Mucosa of stomach (tissue), 1 donor: ENCODE data around the gene JARID2.

Experiments
- H3K27me3 ChIP-seq: one replicate; pipeline ENCODE4 v1.7.0; 2013; ENCODE audit warnings: mild to moderate bottlenecking, low read length; ENCODE audit not compliant: control insufficient read depth, insufficient read depth
- H3K36me3 ChIP-seq: one replicate; pipeline ENCODE4 v1.7.0; 2013; ENCODE audit warnings: low read length; ENCODE audit not compliant: control insufficient read depth, insufficient read depth
- H3K4me1 ChIP-seq: one replicate; pipeline ENCODE4 v1.7.0; 2013; ENCODE audit warnings: mild to moderate bottlenecking, low read length; ENCODE audit not compliant: control insufficient read depth, insufficient read depth
- H3K4me3 ChIP-seq: one replicate; pipeline ENCODE4 v1.7.0; 2013; ENCODE audit warnings: low read length
- H3K9ac ChIP-seq: one replicate; pipeline ENCODE4 v1.7.0; 2013; ENCODE audit warnings: mild to moderate bottlenecking, low read length, moderate library complexity
- H3K9me3 ChIP-seq: one replicate; pipeline ENCODE4 v1.7.0; 2013; ENCODE audit warnings: mild to moderate bottlenecking, low read length, moderate library complexity; ENCODE audit not compliant: control insufficient read depth
- donor health status: Pancreatic carcinoma.

Gene JARID2

DNA sequence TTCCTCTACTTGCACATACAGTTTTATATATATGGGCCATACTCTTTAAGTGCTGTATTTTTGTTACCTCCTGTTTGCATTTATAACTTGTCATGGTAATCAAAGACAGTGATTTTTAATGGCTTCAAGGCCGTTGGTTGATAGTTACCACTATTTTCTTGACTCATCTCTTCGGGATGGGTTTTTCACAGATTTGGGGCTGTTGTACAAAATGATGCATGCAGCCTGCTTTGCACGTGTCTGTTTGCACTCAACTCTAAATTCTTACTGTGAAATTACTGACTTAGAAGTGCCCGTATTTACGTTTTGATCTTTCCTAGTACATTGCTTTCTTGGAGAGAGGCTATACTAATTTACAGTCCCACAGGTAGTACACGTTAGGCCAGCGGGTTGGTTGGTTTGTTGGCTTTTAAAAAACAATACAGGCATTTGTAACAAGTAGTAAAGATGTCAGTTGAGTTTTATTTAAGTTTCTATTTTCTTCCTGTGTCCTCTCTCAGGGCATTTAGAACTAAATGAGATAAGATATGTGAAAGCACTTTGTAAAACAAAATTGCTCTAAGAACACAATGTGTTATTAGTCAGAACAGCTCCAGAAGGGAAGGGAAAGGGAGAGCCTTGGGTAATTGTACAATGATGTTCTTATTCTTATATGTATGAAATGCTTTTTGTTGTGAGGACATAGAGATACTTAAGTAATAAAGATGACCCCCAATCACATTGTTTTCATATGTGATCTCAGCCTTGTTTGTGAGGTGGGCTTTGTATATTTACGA lies 11.7 kb downstream of the JARID2 start:
- no peaks in the 10 kb centered on the region for H3K27me3 ChIP-seq
- H3K4me1 ChIP-seq, result peaks cover 29% of the 10 kb centered on the region
- no peak overlapping the region for H3K9ac ChIP-seq
- no peaks in the 10 kb centered on the region for H3K9me3 ChIP-seq
- H3K36me3 ChIP-seq, result no peaks in the 10 kb centered on the region
- no peak overlapping the region for H3K4me3 ChIP-seq

GRCh38 chr6:15259766-15260098 lies 13.9 kb downstream of the JARID2 start:
- Histone ChIP-seq H3K4me1 (peaks cover 37% of the 10 kb centered on the region), H3K9me3 (no peaks in the 10 kb centered on the region), H3K27me3 (no peaks in the 10 kb centered on the region), H3K4me3 (no peak overlapping the region), H3K9ac (no peak overlapping the region), H3K36me3 (no peaks in the 10 kb centered on the region)

- Histone ChIP-seq H3K36me3 (no peaks in the 10 kb centered on the region), H3K27me3 (no peaks in the 10 kb centered on the region), H3K4me1 (peaks cover 41% of the 10 kb centered on the region), H3K9ac (no peak overlapping the region), H3K4me3 (no peak overlapping the region), H3K9me3 (no peaks in the 10 kb centered on the region)
These were observed 14.4 kb downstream of the JARID2 start for GRCh38 chr6:15260099-15260821.

DNA sequence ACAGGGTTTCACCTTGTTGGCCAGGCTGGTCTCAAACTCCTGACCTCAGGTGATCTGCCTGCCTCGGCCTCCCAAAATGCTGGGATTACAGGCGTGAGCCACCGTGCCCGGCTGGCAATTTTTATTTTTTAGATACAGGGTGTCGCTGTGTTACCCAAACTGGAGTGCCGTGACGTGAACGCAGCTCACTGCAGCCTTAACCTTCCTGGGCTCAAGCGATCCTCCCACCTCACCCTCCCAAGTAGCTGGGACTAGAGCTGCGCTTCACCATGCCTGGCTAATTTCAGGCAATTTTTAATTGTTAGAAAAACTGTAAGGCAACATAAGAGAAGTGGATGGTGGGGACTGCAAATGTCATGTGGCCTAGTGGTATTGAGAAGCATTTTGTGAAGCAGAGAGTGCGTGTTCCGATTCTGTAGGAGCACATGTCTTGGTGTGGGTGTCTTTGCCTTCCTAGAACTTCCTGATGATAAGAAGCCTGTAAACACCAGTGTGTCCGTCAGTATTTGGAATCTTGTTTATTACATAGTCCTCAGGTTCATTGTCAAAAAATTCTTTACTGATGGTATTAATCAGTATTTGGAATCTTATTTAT lies 18.0 kb downstream of the JARID2 start:
- Histone ChIP-seq H3K36me3 (no peaks in the 10 kb centered on the region), H3K9me3 (no peaks in the 10 kb centered on the region), H3K9ac (no peak overlapping the region), H3K4me3 (no peak overlapping the region), H3K27me3 (no peaks in the 10 kb centered on the region), H3K4me1 (peaks cover 56% of the 10 kb centered on the region)

GRCh38 chr6:15264412-15264811 lies 18.5 kb downstream of the JARID2 start:
- no peaks in the 10 kb centered on the region for H3K9me3 ChIP-seq
- H3K4me3 ChIP-seq, result no peak overlapping the region
- no peak overlapping the region for H3K9ac ChIP-seq
- H3K27me3 ChIP-seq, result no peaks in the 10 kb centered on the region
- H3K36me3 ChIP-seq, result no peaks in the 10 kb centered on the region
- H3K4me1 ChIP-seq, result peaks cover 62% of the 10 kb centered on the region

GRCh38 chr6:15264902-15265761 lies 19.3 kb downstream of the JARID2 start:
- Histone ChIP-seq H3K4me1 (peaks cover 60% of the 10 kb centered on the region), H3K9ac (no peak overlapping the region), H3K4me3 (no peak overlapping the region), H3K27me3 (no peaks in the 10 kb centered on the region), H3K9me3 (no peaks in the 10 kb centered on the region), H3K36me3 (no peaks in the 10 kb centered on the region)

- peaks cover 59% of the 10 kb centered on the region for H3K4me1 ChIP-seq
- no peaks in the 10 kb centered on the region for H3K27me3 ChIP-seq
- no peak overlapping the region for H3K4me3 ChIP-seq
- H3K9ac ChIP-seq, result no peak overlapping the region
- H3K36me3 ChIP-seq, result no peaks in the 10 kb centered on the region
- H3K9me3 ChIP-seq, result no peaks in the 10 kb centered on the region
These were observed 19.9 kb downstream of the JARID2 start for GRCh38 chr6:15265787-15266186.

DNA sequence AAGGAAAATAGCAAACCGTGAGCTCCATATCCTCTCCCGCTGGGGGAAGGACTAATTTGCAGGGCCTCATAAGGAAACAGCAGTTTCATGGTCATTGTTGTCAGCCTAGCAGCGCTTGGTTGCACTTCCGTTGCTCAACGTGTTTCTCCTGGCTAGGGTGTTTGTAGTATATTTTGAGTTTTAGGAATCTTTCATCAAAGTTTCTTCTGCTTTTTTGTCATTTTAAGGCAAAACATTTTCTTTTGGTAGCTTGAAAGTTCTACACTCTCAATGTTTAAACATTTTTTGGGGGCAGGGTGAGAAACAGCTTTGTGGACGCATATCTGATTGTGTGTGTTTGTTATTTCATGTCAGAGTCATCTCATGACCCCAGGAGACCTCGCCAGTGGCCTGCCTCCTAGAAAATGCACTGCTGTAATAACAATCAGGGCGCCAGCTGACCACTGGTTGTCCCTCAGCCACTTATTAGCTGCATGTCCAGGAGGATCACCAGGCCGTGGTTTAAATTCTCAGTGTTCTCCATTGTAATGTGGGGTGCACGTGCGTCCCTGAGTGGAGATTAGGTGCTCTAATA lies 20.6 kb downstream of the JARID2 start:
- H3K36me3 ChIP-seq, result no peaks in the 10 kb centered on the region
- no peak overlapping the region for H3K9ac ChIP-seq
- H3K4me1 ChIP-seq, result peaks cover 59% of the 10 kb centered on the region
- H3K9me3 ChIP-seq, result no peaks in the 10 kb centered on the region
- no peaks in the 10 kb centered on the region for H3K27me3 ChIP-seq
- H3K4me3 ChIP-seq, result no peak overlapping the region

DNA sequence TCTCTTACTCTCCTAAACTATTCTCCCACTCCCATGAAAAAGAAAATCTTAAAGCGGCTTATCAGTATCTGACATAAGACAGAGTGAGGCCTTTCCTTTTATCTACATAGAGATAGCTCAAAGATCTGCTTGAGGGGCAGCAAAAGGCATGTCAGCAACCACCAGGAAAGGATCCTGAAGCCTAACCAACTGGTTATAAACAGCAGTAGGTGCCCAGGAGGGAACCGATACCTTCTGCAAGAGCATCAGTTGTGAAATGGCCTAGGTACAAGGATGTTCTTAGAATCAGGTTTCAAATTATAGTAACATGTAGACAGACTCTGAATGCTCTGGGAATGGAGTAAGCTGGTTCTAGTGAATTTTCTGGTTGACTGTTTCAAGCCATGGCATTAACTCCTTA lies 21.4 kb downstream of the JARID2 start:
- no peak overlapping the region for H3K4me3 ChIP-seq
- no peak overlapping the region for H3K9ac ChIP-seq
- no peaks in the 10 kb centered on the region for H3K9me3 ChIP-seq
- no peaks in the 10 kb centered on the region for H3K36me3 ChIP-seq
- H3K4me1 ChIP-seq, result peaks cover 59% of the 10 kb centered on the region
- H3K27me3 ChIP-seq, result no peaks in the 10 kb centered on the region

DNA sequence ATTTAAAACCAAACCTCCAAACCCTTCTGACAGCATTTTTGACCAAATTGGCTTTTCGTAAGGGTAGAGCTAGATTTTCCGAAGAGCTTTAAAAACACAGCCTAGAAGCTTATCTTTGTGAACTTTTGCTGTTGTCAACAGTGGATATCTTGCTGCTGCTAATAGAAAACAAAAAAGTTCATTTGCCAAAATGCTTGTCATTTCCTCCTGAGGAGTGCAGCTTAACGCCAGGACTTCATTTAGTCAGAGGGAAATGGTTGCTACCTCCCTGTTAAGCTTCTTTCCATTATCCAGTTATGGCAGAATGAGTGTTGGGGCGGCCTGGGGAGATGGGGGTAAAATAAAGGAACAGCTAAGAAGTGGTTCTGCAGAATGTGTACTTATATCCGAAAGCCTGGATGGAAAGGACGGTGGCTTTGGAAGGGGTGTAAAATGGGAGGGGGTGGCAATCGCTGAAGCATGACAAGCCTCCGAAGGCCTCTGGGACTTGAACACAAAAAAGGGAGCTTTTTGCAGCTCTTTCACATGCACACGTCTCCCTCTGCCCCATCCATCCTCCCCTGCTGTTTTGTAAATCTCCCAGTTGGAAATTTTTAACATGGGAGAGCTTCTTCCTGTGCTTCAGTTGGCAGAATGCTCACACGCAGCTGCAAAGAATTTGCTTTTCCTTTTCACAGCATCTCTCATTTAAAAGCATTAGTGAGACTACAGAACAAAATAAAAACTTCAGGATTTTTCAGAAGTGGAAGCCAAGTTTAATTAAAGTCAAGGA lies 22.5 kb downstream of the JARID2 start:
- Histone ChIP-seq H3K36me3 (no peaks in the 10 kb centered on the region), H3K4me3 (no peak overlapping the region), H3K9ac (no peak overlapping the region), H3K9me3 (no peaks in the 10 kb centered on the region), H3K4me1 (peaks cover 59% of the 10 kb centered on the region), H3K27me3 (no peaks in the 10 kb centered on the region)

DNA sequence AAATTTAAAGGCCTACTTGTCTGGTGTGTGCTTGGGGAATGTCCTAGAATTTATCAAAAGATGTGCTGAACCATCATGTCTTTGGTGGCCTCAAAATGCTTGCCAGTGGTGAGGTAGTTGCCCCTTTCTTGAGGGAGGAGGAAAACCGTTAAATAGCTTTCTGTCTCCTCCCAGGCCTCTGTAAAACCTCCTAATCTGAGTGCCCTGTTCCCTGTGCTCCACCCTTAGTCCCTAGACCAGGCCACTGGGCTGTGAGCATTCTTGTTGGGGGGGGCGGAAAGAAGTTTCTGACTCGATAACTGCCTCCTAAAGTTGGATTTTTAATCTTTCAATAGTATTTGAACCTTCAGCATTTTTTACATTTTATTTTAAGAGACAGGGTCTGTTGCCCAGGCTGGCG lies 23.1 kb downstream of the JARID2 start:
- no peak overlapping the region for H3K9ac ChIP-seq
- H3K27me3 ChIP-seq, result no peaks in the 10 kb centered on the region
- H3K4me1 ChIP-seq, result peaks cover 59% of the 10 kb centered on the region
- no peaks in the 10 kb centered on the region for H3K36me3 ChIP-seq
- H3K9me3 ChIP-seq, result no peaks in the 10 kb centered on the region
- H3K4me3 ChIP-seq, result no peak overlapping the region
